Naive thymus-derived CD4-positive, alpha-beta T cell (primary cell): ENCODE data around the gene FGD3. TPM values are rescaled to one million over a fixed set of nuclear protein-coding genes. Genes with fewer than 3 reads are reported as not detected.
A peak's percentile ranks its signal among the peaks of the same experiment; 100 is the strongest.

Experiments
- ATAC-seq: fragments of 150-1000 bp; cut with Tn5 transposase; 2 replicates; pipeline ENCODE4 v1.10.0; 2021; ENCODE audit warnings: mild to moderate bottlenecking, moderate library complexity
- CTCF ChIA-PET: fragments of 350-600 bp; sonication (Branson Sonifier 250); formaldehyde crosslinking; loops from one replicate; lab custom pipeline; 2021; ENCODE audit warnings: antibody characterized with exemption; lab: Charles Lee
- POLR2A ChIA-PET: fragments of 350-600 bp; sonication (Branson Sonifier 250); formaldehyde crosslinking; loops from one replicate; lab custom pipeline; 2021; ENCODE audit warnings: antibody characterized with exemption, inconsistent platforms; lab: Charles Lee
- DNase-seq, 9 donors: peaks; one replicate each; pipeline versions ENCODE4 v3.0.0 to v3.0.0-alpha.2; 2020 to 2022; ENCODE audit warnings: mixed read lengths in 1 of 9
- H3K27ac ChIP-seq: one replicate; pipeline ENCODE4 v1.7.0; 2013; ENCODE audit warnings: mild to moderate bottlenecking, low read depth, low read length, moderate library complexity
- H3K27me3 ChIP-seq, 2 donors: one replicate each; pipeline ENCODE4 v1.7.0; 2013; ENCODE audit warnings: low read length in 2 of 2, mild to moderate bottlenecking in 2 of 2, moderate library complexity in 2 of 2; ENCODE audit not compliant: control insufficient read depth in 2 of 2, insufficient read depth in 2 of 2
- H3K36me3 ChIP-seq, 3 experiments: 1 replicate in 2 of 3; 2 replicates in 1 of 3; pipeline ENCODE4 v1.7.0; 2013; ENCODE audit warnings: low read length in 3 of 3, mild to moderate bottlenecking in 3 of 3, moderate library complexity in 1 of 3; ENCODE audit not compliant: insufficient read depth in 3 of 3, control insufficient read depth in 2 of 3
- H3K4me1 ChIP-seq, 2 donors: one replicate each; pipeline ENCODE4 v1.7.0; 2013; ENCODE audit warnings: low read length in 2 of 2, mild to moderate bottlenecking in 2 of 2, moderate library complexity in 1 of 2; ENCODE audit not compliant: control insufficient read depth in 2 of 2, insufficient read depth in 2 of 2
- H3K4me3 ChIP-seq: 2 replicates; pipeline ENCODE4 v1.7.0; 2013; ENCODE audit warnings: mild to moderate bottlenecking, low read length
- H3K9me3 ChIP-seq, 3 experiments: 1 replicate in 2 of 3; 2 replicates in 1 of 3; pipeline ENCODE4 v1.7.0; 2013; ENCODE audit warnings: low read length in 3 of 3; ENCODE audit not compliant: control insufficient read depth in 2 of 3
- H3K27ac Mint-ChIP-seq, 9 donors: one replicate each; pipeline ENCODE4 v1.8.0; 2020 to 2022; ENCODE audit warnings: mixed read lengths in 9 of 9, mild to moderate bottlenecking in 8 of 9, moderate library complexity in 5 of 9, inconsistent platforms in 2 of 9
- H3K27me3 Mint-ChIP-seq, 5 donors: one replicate each; pipeline ENCODE4 v1.8.0; 2021 to 2022; ENCODE audit warnings: mixed read lengths in 5 of 5, mild to moderate bottlenecking in 1 of 5
- H3K36me3 Mint-ChIP-seq, 5 donors: one replicate each; pipeline ENCODE4 v1.8.0; 2020 to 2022; ENCODE audit warnings: mixed read lengths in 5 of 5, mild to moderate bottlenecking in 3 of 5, inconsistent platforms in 1 of 5
- H3K4me1 Mint-ChIP-seq, 7 donors: one replicate each; pipeline ENCODE4 v1.8.0; 2020 to 2022; ENCODE audit warnings: mixed read lengths in 7 of 7, mild to moderate bottlenecking in 3 of 7, inconsistent platforms in 1 of 7
- H3K4me3 Mint-ChIP-seq, 10 donors: one replicate each; pipeline ENCODE4 v1.8.0; 2020 to 2022; ENCODE audit warnings: mild to moderate bottlenecking in 10 of 10, mixed read lengths in 10 of 10, moderate library complexity in 6 of 10, inconsistent platforms in 2 of 10
- H3K9me3 Mint-ChIP-seq, 11 donors: one replicate each; pipeline ENCODE4 v1.8.0; 2020 to 2022; ENCODE audit warnings: mixed read lengths in 11 of 11, mild to moderate bottlenecking in 4 of 11, inconsistent platforms in 1 of 11, moderate library complexity in 1 of 11
- intact Hi-C, 2 donors: fragments of 100-400 bp; cut with micrococcal nuclease; formaldehyde crosslinking; loops; one replicate each; pipeline ENCODE4 v1.15.1; 2023
- polyA plus RNA-seq, 2 donors: library from polyadenylated mRNA; unstranded; fragments of 300-500 nt; fragmentation: Illumina TruSeq; gene quantifications; one replicate each; pipeline ENCODE4 v1.2.3, GENCODE V29; 2021
- total RNA-seq, 6 experiments: library from RNA in 5 of 6; stranded (reverse) in 5 of 6; gene quantifications; 1 replicate in 5 of 6; 2 replicates in 1 of 6; pipeline ENCODE4 v1.2.3 and lab custom pipeline; 2021 to 2026

FGD3 gene
- total and polyA plus RNA-seq, 7 experiments from 2014 or later = 114 to 341 (median 193) TPM

GRCh38 chr9:93050231-93050630, 102.9 kb downstream of the FGD3 start:
- no peaks in the 10 kb centered on the region for H3K36me3 ChIP-seq
- H3K9me3 ChIP-seq = no peaks in the 10 kb centered on the region
- ChIA-PET CTCF (interaction anchor here (1.0 to 2.3 kb wide), 3 partner anchors 10 to 19 kb away, joined by 3 to 11 read pairs (median 5); no protein-coding TSS in a partner anchor), POLR2A (interaction anchor here (1.4 to 10.5 kb wide), 7 partner anchors 10 to 25 kb away, joined by 3 to 74 read pairs (median 7); no protein-coding TSS in a partner anchor)
- Mint-ChIP-seq H3K27me3 (peaks cover 0 to 4% (median 0%) of the 10 kb centered on the region in 5 donors), H3K4me3 (no peak overlapping the region), H3K27ac (peak overlapping the region in 1 of 9 donors; percentile 39), H3K4me1 (peaks cover 15 to 60% (median 50%) of the 10 kb centered on the region in 7 donors), H3K36me3 (peaks cover 0 to 3% (median 0%) of the 10 kb centered on the region in 5 donors), H3K9me3 (peaks cover 0 to 2% (median 0%) of the 10 kb centered on the region in 11 donors)
- peaks cover 0 to 13% of the 10 kb centered on the region in 2 donors for H3K4me1 ChIP-seq
- intact Hi-C loops = no loop called here
- H3K27me3 ChIP-seq = no peaks in the 10 kb centered on the region
- ATAC-seq (no peak), DNase-seq (no peak)
- H3K27ac ChIP-seq = no peak overlapping the region
- no peak overlapping the region for H3K4me3 ChIP-seq

- CTCF ChIA-PET = interaction anchor here (0.5 to 2.3 kb wide), 7 partner anchors 11 to 71 kb away, joined by 3 to 11 read pairs (median 3); no protein-coding TSS in a partner anchor
- Histone ChIP-seq H3K27ac (no peak overlapping the region), H3K4me1 (peaks cover 0 to 16% of the 10 kb centered on the region in 2 donors), H3K36me3 (no peaks in the 10 kb centered on the region), H3K27me3 (no peaks in the 10 kb centered on the region), H3K9me3 (no peaks in the 10 kb centered on the region), H3K4me3 (no peak overlapping the region)
- no peaks in the 10 kb centered on the region for H3K36me3 Mint-ChIP-seq
- no peak for DNase-seq
- peak overlapping the region in 6 of 9 donors; percentile 21 to 72 (median 63) for H3K27ac Mint-ChIP-seq
- POLR2A ChIA-PET = interaction anchor here (0.6 to 10.5 kb wide), 10 partner anchors 9 to 97 kb away, joined by 3 to 74 read pairs (median 4); no protein-coding TSS in a partner anchor
- H3K27me3 Mint-ChIP-seq = peaks cover 0 to 2% (median 0%) of the 10 kb centered on the region in 5 donors
- intact Hi-C loops = no loop called here
- no peak overlapping the region for H3K4me3 Mint-ChIP-seq
- no peak for ATAC-seq
- H3K9me3 Mint-ChIP-seq = peaks cover 0 to 2% (median 0%) of the 10 kb centered on the region in 11 donors
- peaks cover 23 to 66% (median 54%) of the 10 kb centered on the region in 7 donors for H3K4me1 Mint-ChIP-seq
Observed at GRCh38 chr9:93051680-93052089, 104.4 kb downstream of the FGD3 start.

- Mint-ChIP-seq H3K27ac (peak overlapping the region in 6 of 9 donors; percentile 2 to 89 (median 68)), H3K4me1 (peaks cover 21 to 71% (median 56%) of the 10 kb centered on the region in 7 donors), H3K4me3 (no peak overlapping the region), H3K9me3 (peaks cover 0 to 2% (median 0%) of the 10 kb centered on the region in 11 donors), H3K27me3 (peaks cover 0 to 2% (median 0%) of the 10 kb centered on the region in 5 donors), H3K36me3 (no peaks in the 10 kb centered on the region)
- Histone ChIP-seq H3K4me1 (peaks cover 5 to 18% of the 10 kb centered on the region in 2 donors), H3K36me3 (no peaks in the 10 kb centered on the region), H3K27me3 (no peaks in the 10 kb centered on the region), H3K9me3 (no peaks in the 10 kb centered on the region), H3K27ac (no peak overlapping the region), H3K4me3 (no peak overlapping the region)
- ATAC-seq (peak; percentile 52), DNase-seq (no peak)
- ChIA-PET CTCF (interaction anchor here (0.5 to 1.0 kb wide), 2 partner anchors 11 to 62 kb away, joined by 3 to 4 read pairs; no protein-coding TSS in a partner anchor), POLR2A (interaction anchor here (0.6 to 10.5 kb wide), 9 partner anchors 8 to 404 kb away, joined by 3 to 74 read pairs (median 5); no protein-coding TSS in a partner anchor)
- intact Hi-C loops = no loop called here
Observed at GRCh38 chr9:93052791-93053540, 105.6 kb downstream of the FGD3 start.

- intact Hi-C loops = no loop called here
- Histone ChIP-seq H3K27ac (no peak overlapping the region), H3K9me3 (no peaks in the 10 kb centered on the region), H3K36me3 (no peaks in the 10 kb centered on the region), H3K4me3 (no peak overlapping the region), H3K4me1 (peaks cover 9 to 23% of the 10 kb centered on the region in 2 donors), H3K27me3 (no peaks in the 10 kb centered on the region)
- Mint-ChIP-seq H3K9me3 (peaks cover 0 to 2% (median 0%) of the 10 kb centered on the region in 11 donors), H3K27me3 (peaks cover 0 to 2% (median 0%) of the 10 kb centered on the region in 5 donors), H3K4me3 (no peak overlapping the region), H3K4me1 (peaks cover 20 to 70% (median 54%) of the 10 kb centered on the region in 7 donors), H3K27ac (peak overlapping the region in 7 of 9 donors; percentile 30 to 89 (median 64)), H3K36me3 (no peaks in the 10 kb centered on the region)
- CTCF ChIA-PET = no interaction called here
- DNase-seq (no peak), ATAC-seq (no peak)
- POLR2A ChIA-PET = interaction anchor here (0.7 to 10.5 kb wide), 12 partner anchors 8 to 403 kb away, joined by 3 to 74 read pairs (median 6); no protein-coding TSS in a partner anchor
Observed at GRCh38 chr9:93053781-93054331, 106.5 kb downstream of the FGD3 start.

GRCh38 chr9:93054758-93055704, 107.7 kb downstream of the FGD3 start:
- ChIA-PET CTCF (no interaction called here), POLR2A (interaction anchor here (0.6 to 10.5 kb wide), 12 partner anchors 10 to 102 kb away, joined by 3 to 74 read pairs (median 6); no protein-coding TSS in a partner anchor)
- Histone ChIP-seq H3K36me3 (no peaks in the 10 kb centered on the region), H3K4me1 (peaks cover 17 to 24% of the 10 kb centered on the region in 2 donors), H3K27me3 (no peaks in the 10 kb centered on the region), H3K4me3 (no peak overlapping the region), H3K27ac (peak overlapping the region; percentile 3), H3K9me3 (no peaks in the 10 kb centered on the region)
- Mint-ChIP-seq H3K4me3 (peak overlapping the region in 1 of 10 donors; percentile 0), H3K27me3 (no peaks in the 10 kb centered on the region), H3K27ac (peak overlapping the region in 8 of 9 donors; percentile 43 to 95 (median 87)), H3K36me3 (peaks cover 0 to 5% (median 0%) of the 10 kb centered on the region in 5 donors), H3K9me3 (peaks cover 0 to 4% (median 0%) of the 10 kb centered on the region in 11 donors), H3K4me1 (peaks cover 17 to 62% (median 47%) of the 10 kb centered on the region in 7 donors)
- intact Hi-C loops = no loop called here
- ATAC-seq (no peak), DNase-seq (no peak)
